Transverse colon (tissue), 4 donors: Measurements from ENCODE around the gene GARIN5B. TPM values are rescaled to one million over a fixed set of nuclear protein-coding genes. Genes with fewer than 3 reads are reported as not detected.
A peak's percentile ranks its signal among the peaks of the same experiment; 100 is the strongest.
"Not testable (repeated sequence)": the region's sequence is repeated elsewhere in the genome, so short reads cannot be mapped to it uniquely, and the experiment has no call there.

Source experiments
- DNase-seq: peaks from one replicate; pipeline ENCODE4 v3.0.0-alpha.2; 2019
- H3K27ac ChIP-seq, 4 donors: fragments of 200-600 bp; sonication (generic); 2 replicates each; pipeline ENCODE4 v1.5.1; 2016 to 2018; ENCODE audit warnings: inconsistent platforms in 4 of 4
- H3K27me3 ChIP-seq: fragments of 200-600 bp; sonication (generic); 2 replicates; pipeline ENCODE4 v1.5.1; 2017; ENCODE audit warnings: inconsistent platforms
- H3K36me3 ChIP-seq, 4 donors: fragments of 200-600 bp; sonication (generic); 2 replicates each; pipeline ENCODE4 v1.5.1; 2017 to 2019; ENCODE audit warnings: inconsistent platforms in 4 of 4
- H3K4me1 ChIP-seq, 4 donors: fragments of 200-600 bp; sonication (generic); 2 replicates each; pipeline ENCODE4 v1.5.1; 2017 to 2020; ENCODE audit warnings: inconsistent platforms in 4 of 4
- H3K4me3 ChIP-seq, 4 donors: fragments of 200-600 bp; sonication (generic); 1 replicate in 1 of 4; 2 replicates in 3 of 4; pipeline versions ENCODE4 v1.5.1 to v1.6.1; 2017 to 2019; ENCODE audit warnings: inconsistent platforms in 4 of 4
- H3K9me3 ChIP-seq, 2 donors: fragments of 200-600 bp; sonication (generic); 2 replicates each; pipeline ENCODE4 v1.5.1; 2017 to 2019; ENCODE audit warnings: inconsistent platforms in 2 of 2
- EP300 ChIP-seq: sonication (generic); formaldehyde crosslinking; IDR thresholded peaks from one replicate; pipeline ENCODE4 v1.6.1; 2017; ENCODE audit warnings: antibody characterized with exemption, low read depth
- POLR2A ChIP-seq: fragments of 450-650 bp; IDR thresholded peaks from one replicate; pipeline ENCODE4 v1.6.1; 2016; ENCODE audit warnings: antibody characterized with exemption, mild to moderate bottlenecking, moderate library complexity
- POLR2AphosphoS5 ChIP-seq, 3 donors: sonication (generic); formaldehyde crosslinking; IDR thresholded peaks; one replicate each; pipeline ENCODE4 v1.6.1; 2016; ENCODE audit warnings: antibody characterized with exemption in 3 of 3
- WGBS, 2 donors: methylation state at CpG; one replicate each; pipeline ENCODE4 v1.1.5; 2018; ENCODE audit warnings: low coverage in 1 of 2; 5-methylcytosine and 5-hydroxymethylcytosine counted together
- in situ Hi-C, 4 donors: fragments of 200-750 bp; cut with MboI; loops; one replicate each; pipeline versions ENCODE4 v1.15.0 to v1.15.1; 2017; ENCODE audit warnings: low sequenced_read_pairs in 3 of 4, low pct_ligation_motif_present in 1 of 4, low pct_unique_long_range_greater_than_20kb in 1 of 4
- intact Hi-C: fragments of 100-400 bp; cut with DNase I; formaldehyde crosslinking; loops from one replicate; pipeline ENCODE4 v1.15.1; 2023; ENCODE audit warnings: low total_unique reads
- total RNA-seq, 4 donors: library from RNA; depleted of rRNA; stranded (reverse); fragments of >200 nt; gene quantifications; one replicate each; pipeline ENCODE4 v1.1.0, GENCODE V29; 2016
- TF ChIP-seq, protein P1 (sequence below), 5 experiments: fragments of 200-600 bp in 3 of 5; fragments of 450-650 bp in 2 of 5; sonication (generic) in 3 of 5; IDR thresholded peaks; 1 replicate in 2 of 5; 2 replicates in 3 of 5; pipeline ENCODE4 v1.5.1; 2016 to 2017; ENCODE audit warnings: antibody characterized with exemption in 5 of 5, inconsistent platforms in 3 of 5, mild to moderate bottlenecking in 2 of 5, moderate library complexity in 1 of 5

The GARIN5B gene
- total RNA-seq = not detected

DNA sequence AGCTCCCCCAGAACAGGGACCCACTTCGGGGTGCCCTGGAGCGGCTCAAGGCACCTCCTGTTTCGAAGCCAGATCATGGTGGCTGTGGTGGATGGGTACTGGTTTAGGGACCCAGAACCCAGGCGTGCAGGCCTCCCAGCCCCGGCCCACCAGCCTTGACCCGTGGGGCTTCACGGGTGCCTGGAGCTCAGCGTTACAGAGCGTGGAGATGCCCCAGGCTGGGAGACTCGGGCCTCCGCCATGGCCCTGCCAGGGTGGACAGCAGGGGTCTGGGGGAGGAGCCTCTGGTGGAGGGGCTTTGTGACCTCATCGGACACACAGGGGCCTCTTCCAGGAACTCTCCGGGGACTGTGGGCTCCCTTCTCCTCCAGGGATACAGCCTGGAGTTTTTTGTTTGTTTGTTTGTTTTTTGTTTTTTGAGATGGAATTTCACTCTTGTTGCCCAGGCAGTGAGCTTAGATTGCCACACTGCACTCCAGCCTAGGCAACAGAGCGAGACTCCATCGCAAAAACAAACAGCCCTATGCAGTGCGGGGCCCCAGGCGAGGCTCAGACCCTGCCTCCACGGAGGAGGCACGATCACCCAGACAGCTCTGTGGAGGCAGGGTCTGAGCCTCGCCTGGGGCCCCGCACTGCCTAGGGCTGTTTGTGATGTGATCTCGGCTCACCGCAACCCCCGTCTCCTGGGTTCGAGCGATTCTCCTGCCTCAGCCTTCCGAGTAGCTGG, at the start of gene GARIN5B:
TSS of gene GARIN5B (minus strand) at position 271 of the 727 bp plus-strand sequence. CDS start at position 77, 194 bp downstream.
- Histone ChIP-seq H3K9me3 (no peaks in the 10 kb centered on the region), H3K27ac (no peak within 1 kb of the TSS), H3K4me3 (no peak within 1 kb of the TSS), H3K27me3 (peaks cover 12% of the 10 kb centered on the region), H3K4me1 (no peaks in the 10 kb centered on the region), H3K36me3 (no peaks in the 10 kb centered on the region)
- TF ChIP-seq EP300 = no peak
- no peak for TF ChIP-seq POLR2A
- TF ChIP-seq, protein P1, sequence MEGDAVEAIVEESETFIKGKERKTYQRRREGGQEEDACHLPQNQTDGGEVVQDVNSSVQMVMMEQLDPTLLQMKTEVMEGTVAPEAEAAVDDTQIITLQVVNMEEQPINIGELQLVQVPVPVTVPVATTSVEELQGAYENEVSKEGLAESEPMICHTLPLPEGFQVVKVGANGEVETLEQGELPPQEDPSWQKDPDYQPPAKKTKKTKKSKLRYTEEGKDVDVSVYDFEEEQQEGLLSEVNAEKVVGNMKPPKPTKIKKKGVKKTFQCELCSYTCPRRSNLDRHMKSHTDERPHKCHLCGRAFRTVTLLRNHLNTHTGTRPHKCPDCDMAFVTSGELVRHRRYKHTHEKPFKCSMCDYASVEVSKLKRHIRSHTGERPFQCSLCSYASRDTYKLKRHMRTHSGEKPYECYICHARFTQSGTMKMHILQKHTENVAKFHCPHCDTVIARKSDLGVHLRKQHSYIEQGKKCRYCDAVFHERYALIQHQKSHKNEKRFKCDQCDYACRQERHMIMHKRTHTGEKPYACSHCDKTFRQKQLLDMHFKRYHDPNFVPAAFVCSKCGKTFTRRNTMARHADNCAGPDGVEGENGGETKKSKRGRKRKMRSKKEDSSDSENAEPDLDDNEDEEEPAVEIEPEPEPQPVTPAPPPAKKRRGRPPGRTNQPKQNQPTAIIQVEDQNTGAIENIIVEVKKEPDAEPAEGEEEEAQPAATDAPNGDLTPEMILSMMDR (IDR thresholded peaks at IDR 0.05) = no peak
- no peak for TF ChIP-seq POLR2AphosphoS5 (IDR thresholded peaks at IDR 0.05)
- DNase-seq = no peak
- in situ Hi-C loops = no loop called here
- intact Hi-C loops = no loop called here
- 86% methylated on average over 19 of the region's 27 CpGs; no CpG with 5 or more reads in 1 of the 2 donors for WGBS, 2 donors

DNA sequence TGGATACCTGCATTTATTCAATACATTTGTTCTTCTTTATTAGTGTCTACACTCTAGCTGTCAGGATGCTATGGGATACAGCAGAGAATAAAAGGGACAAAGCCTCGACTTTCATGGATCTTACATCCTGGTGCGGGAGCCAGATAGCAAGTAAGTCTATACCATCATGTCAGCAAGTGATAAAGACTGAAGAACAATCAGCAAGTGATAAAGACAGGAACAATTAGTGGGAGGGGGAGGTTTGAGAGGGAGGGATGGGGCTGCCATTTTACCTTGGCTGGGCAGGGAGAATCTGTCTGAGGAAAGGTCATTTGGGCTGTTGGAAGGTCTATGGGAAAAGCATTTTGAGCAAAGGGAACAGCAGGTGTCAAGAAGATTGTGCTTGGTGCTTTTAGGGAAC, 47.1 kb upstream of the GARIN5B start:
- in situ Hi-C loops (loop anchor here in 3 of 4 donors (10.0 to 25.0 kb wide), 3 partner anchors 115 to 275 kb away; partner anchors contain the start of genes BRSK1 (in 2 of the 3) and HSPBP1 (in 2 of the 3)), intact Hi-C loops (no loop called here)
- Histone ChIP-seq H3K4me1 (peaks cover 0 to 27% (median 21%) of the 10 kb centered on the region in 4 donors), H3K27me3 (no peaks in the 10 kb centered on the region), H3K36me3 (no peaks in the 10 kb centered on the region), H3K4me3 (no peak overlapping the region), H3K27ac (no peak overlapping the region), H3K9me3 (no peaks in the 10 kb centered on the region)
- 93 to 96% methylated on average over 2 of the region's 2 CpGs for WGBS, 2 donors
- TF ChIP-seq, protein P1 (IDR thresholded peaks at IDR 0.05) = no peak
- TF ChIP-seq EP300 (no peak), POLR2AphosphoS5 (IDR thresholded peaks at IDR 0.05) (no peak), POLR2A (no peak)
- no peak for DNase-seq

DNA sequence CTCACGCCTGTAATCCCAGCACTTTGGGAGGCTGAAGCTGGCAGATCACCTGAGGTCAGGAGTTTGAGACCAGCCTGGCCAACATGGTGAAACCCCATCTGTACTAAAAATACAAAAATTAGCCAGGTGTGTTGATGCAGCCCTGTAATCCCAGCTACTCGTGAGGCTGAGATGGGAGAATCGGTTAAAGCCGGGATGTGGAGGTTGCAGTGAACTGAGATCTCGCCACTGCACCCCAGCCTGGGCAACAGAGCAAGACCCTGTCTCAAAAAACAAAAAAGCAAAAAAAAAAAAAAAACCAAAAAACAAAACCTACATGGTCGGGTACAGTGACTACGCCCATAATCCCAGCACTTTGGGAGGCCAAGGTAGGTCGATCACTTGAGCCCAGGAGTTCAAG, 46.1 kb upstream of the GARIN5B start:
- DNase-seq, intact Hi-C loops: not testable (repeated sequence)
- 88 to 93% methylated on average over 8 of the region's 8 CpGs for WGBS, 2 donors

DNA sequence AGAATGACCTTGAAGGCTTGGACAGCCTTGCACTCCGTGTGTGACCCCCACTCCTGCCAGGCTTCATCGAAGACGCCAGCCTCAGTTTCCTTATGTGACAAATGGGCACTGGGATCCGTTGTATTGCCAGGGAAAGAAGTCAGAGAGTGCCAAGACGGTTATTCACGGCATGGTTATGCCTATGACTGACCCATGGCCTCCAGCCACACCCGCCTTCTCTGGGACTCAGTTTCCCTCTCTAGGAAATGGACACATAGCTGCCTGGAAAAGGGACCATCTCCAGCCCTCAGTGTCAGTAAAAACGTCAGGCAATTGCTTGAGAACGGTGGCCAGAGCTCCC, 45.4 kb upstream of the GARIN5B start:
- peaks cover 0 to under 1% (median 0%) of the 10 kb centered on the region in 4 donors for H3K36me3 ChIP-seq
- peaks cover 0 to 27% (median 21%) of the 10 kb centered on the region in 4 donors for H3K4me1 ChIP-seq
- no peaks in the 10 kb centered on the region for H3K9me3 ChIP-seq
- 74% methylated on average over 9 of the region's 9 CpGs; no CpG with 5 or more reads in 1 of the 2 donors for WGBS, 2 donors
- peak overlapping the region; percentile 13 to 100 (median 98) for H3K4me3 ChIP-seq
- in situ Hi-C loops (loop anchor here in 2 of 4 donors (25.0 kb wide), 1 partner anchor 121 kb away; the partner anchor contains the start of genes BRSK1 (in 2 of the 2) and HSPBP1 (in 2 of the 2)), intact Hi-C loops (no loop called here)
- TF ChIP-seq EP300 (no peak), POLR2AphosphoS5 (IDR thresholded peaks at IDR 0.05) (no peak), POLR2A (no peak)
- TF ChIP-seq, protein P1 (IDR thresholded peaks at IDR 0.05) = no peak
- no peak for DNase-seq
- H3K27ac ChIP-seq = peak overlapping the region; percentile 97 to 100 (median 98)
- H3K27me3 ChIP-seq = no peaks in the 10 kb centered on the region

More for the DNA sequence above, 46.1 kb upstream of the GARIN5B start:
- in situ Hi-C loops = loop anchor here in 2 of 4 donors (25.0 kb wide), 1 partner anchor 122 kb away; the partner anchor contains the start of genes BRSK1 (in 2 of the 2) and HSPBP1 (in 2 of the 2)
- not testable (repeated sequence) for H3K9me3 ChIP-seq, H3K36me3 ChIP-seq, H3K27me3 ChIP-seq, H3K27ac ChIP-seq, H3K4me3 ChIP-seq
- H3K4me1 ChIP-seq = peaks cover 0 to 27% (median 21%) of the 10 kb centered on the region in 4 donors
